NB4 (cell line): ENCODE measurements around the gene CELA2A.
"Not testable (repeated sequence)": the region's sequence is repeated elsewhere in the genome, so short reads cannot be mapped to it uniquely, and the experiment has no call there.

Experiments used
- DNase-seq: peaks from one replicate; pipeline ENCODE4 v3.0.0; 2010; ENCODE audit warnings: low read depth
- H3K4me3 ChIP-seq: one replicate; pipeline ENCODE4 v1.5.1; 2011; ENCODE audit warnings: mild to moderate bottlenecking, low read depth, low read length, moderate library complexity
- MAX ChIP-seq: IDR thresholded peaks from 2 replicates; pipeline ENCODE4 v1.6.1; 2011; ENCODE audit warnings: low read depth, low read length
- MYC ChIP-seq: IDR thresholded peaks from 2 replicates; pipeline ENCODE4 v1.6.1; 2011; ENCODE audit warnings: low read depth, low read length
- POLR2A ChIP-seq: IDR thresholded peaks from 2 replicates; pipeline ENCODE4 v1.6.1; 2011; ENCODE audit warnings: mild to moderate bottlenecking; ENCODE audit not compliant: insufficient read length; ENCODE audit errors: extremely low read depth
- TF ChIP-seq, protein P1 (sequence below): IDR thresholded peaks from one replicate; pipeline ENCODE4 v1.5.1; 2012; ENCODE audit warnings: low read depth, low read length

The CELA2A gene

DNA sequence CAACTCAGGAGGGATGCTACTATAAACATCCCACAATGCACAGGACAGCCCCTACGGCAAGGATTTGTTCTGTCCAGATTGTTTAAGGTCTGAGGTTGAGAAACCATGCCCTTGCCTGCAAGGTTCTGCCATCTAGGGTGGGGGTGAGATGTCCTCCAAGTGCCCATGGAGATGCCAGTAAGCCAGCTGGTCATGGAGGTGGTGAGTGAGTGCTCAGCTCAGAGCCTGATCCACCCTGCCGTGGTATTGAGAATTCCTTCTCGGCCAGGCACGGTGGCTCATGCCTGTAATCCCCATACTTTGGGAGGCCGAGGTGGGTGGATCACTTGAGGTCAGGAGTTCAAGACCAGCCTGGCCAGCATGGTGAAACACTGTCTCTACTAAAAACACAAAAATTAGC lies 31.6 kb upstream of the CELA2A start:
- TF ChIP-seq MYC: no peak
- TF ChIP-seq, protein P1, sequence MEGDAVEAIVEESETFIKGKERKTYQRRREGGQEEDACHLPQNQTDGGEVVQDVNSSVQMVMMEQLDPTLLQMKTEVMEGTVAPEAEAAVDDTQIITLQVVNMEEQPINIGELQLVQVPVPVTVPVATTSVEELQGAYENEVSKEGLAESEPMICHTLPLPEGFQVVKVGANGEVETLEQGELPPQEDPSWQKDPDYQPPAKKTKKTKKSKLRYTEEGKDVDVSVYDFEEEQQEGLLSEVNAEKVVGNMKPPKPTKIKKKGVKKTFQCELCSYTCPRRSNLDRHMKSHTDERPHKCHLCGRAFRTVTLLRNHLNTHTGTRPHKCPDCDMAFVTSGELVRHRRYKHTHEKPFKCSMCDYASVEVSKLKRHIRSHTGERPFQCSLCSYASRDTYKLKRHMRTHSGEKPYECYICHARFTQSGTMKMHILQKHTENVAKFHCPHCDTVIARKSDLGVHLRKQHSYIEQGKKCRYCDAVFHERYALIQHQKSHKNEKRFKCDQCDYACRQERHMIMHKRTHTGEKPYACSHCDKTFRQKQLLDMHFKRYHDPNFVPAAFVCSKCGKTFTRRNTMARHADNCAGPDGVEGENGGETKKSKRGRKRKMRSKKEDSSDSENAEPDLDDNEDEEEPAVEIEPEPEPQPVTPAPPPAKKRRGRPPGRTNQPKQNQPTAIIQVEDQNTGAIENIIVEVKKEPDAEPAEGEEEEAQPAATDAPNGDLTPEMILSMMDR: no peak
- TF ChIP-seq MAX: no peak
- no peak for TF ChIP-seq POLR2A
- H3K4me3 ChIP-seq: no peak overlapping the region
- no peak for DNase-seq

DNA sequence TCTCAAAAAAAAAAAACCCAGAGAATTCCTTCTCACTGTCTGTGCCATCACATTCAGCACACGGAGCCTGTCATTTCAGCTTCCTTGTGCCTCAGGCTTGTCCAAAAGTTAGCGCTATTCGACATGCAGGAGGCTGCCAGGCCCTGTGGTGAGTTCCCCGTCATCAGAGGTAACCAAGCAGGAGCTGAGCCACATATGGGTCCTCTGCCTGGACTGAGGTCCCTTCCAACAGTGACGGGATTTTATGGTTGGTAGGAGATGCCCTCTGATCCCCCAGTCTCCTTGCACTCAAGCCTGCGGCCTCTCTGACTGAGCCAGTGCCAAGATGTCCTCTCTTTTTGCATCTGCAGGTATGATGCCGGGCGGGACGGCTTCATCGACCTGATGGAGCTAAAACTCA lies 31.0 kb upstream of the CELA2A start:
- TF ChIP-seq MYC: no peak
- no peak for TF ChIP-seq MAX
- TF ChIP-seq POLR2A: no peak
- TF ChIP-seq, protein P1: no peak
- H3K4me3 ChIP-seq: no peak overlapping the region
- no peak for DNase-seq

DNA sequence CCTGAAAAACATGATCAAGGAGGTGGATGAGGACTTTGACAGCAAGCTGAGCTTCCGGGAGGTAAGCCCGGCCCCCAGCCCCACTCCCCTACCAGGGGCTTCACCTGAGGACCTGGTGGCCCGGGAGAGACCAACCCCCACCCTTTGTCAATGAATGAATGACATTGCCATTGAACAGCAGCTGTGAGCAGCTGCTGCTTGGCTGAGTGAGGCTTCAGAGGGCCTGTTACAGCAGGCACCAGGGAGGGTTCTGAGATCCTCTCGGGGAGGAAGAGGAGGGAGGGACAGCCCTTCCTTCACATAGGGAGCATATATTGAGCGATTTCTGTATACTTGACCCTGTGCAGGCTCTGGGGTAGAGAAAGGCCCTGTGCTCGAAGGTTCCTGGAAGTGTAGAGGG lies 30.6 kb upstream of the CELA2A start:
- DNase-seq: no peak
- no peak overlapping the region for H3K4me3 ChIP-seq
- TF ChIP-seq MYC (no peak), MAX (no peak), POLR2A (no peak)
- TF ChIP-seq, protein P1: no peak

DNA sequence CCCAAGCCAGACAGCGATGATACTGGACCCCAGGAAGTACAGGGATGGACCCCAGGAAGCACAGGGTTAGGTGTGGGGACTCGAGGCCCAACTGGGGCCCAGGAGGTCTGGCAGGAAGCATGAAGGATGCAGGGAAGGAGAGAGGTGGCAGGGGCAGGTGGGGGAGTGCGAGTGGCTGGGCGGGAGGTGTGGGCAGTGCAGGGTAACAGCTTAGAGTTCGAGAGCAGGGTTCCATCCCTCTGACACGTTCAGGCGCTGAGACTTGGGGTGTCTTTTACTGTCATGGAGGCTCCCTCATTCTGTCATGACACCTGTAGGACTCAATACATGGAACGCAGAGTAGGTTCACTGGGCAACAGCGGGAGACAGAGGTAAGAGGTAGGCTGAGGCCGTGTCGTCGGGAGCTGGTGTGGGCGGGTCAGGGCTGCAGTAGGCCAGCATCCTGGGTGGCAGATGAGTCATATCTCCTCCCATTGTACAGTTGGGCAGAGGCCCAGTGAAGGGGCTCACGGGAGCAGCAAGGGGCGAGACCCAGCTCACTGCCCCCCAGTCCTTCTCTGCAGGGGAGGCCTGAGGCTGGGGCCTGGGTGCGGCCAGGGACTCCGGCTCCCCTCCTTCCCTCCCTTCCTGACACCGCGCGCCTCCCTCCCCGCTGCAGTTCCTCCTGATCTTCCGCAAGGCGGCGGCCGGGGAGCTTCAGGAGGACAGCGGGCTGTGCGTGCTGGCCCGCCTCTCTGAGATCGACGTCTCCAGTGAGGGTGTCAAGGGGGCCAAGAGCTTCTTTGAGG lies 29.8 kb upstream of the CELA2A start:
- no peak overlapping the region for H3K4me3 ChIP-seq
- TF ChIP-seq MAX: 0 out of 2 replicates have a peak, but pooled peaks have one; percentile 15
- TF ChIP-seq POLR2A: no peak
- TF ChIP-seq, protein P1: no peak
- DNase-seq: peak; percentile 73

DNA sequence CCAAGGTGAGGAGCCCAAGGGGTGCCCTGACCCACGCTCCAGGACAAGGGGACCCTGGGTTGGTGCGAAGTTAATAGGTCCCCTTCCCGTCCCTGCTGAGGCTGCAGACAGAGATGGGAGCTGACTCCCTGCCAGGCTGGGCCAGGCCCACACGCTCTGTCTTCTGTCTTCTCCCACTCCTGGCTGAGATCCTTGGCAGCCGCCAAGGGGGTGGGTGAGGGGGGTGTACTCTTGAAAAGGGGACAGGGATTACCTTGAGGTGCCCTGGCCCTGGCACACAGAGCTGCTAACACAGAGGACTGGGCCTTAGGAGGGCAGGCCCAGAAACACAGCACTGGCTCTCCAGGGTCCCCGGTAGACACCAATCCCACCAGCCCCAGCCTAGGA lies 29.3 kb upstream of the CELA2A start:
- TF ChIP-seq POLR2A: no peak
- TF ChIP-seq, protein P1: no peak
- no peak for TF ChIP-seq MAX
- TF ChIP-seq MYC: no peak
- DNase-seq: no peak
- no peak overlapping the region for H3K4me3 ChIP-seq

GRCh38 chr1:15428252-15428651 lies 28.3 kb upstream of the CELA2A start:
- H3K4me3 ChIP-seq, DNase-seq: not testable (repeated sequence)
